Measurements from ENCODE around the gene CORO1C.

The CORO1C gene

GRCh38 chr12:108696111-108696995, 35.0 kb downstream of the CORO1C start:
- peak; percentile 84 for DNase-seq

DNA sequence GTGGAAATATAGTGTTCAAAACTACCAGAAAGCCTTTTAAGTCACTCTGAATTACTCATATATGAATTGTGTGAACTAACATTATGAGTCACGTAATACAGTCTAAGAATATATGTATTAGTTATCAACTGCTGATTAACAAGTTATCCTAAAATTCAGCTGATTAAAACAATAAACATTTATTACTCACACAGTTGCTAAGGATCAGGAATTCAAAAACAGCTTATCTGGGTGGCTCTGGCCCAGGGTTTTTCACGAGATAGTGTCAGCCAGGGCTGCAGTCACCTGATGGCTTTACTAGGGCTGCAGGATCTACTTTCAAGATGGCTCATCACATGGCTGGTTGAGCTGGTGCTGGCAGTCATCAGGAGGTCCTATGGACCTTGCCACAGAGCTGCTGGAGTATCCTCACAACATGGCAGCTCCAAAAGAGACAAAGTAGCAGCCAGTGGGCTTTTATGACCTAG, 36.5 kb downstream of the CORO1C start:
- peak; percentile 60 for DNase-seq

DNA sequence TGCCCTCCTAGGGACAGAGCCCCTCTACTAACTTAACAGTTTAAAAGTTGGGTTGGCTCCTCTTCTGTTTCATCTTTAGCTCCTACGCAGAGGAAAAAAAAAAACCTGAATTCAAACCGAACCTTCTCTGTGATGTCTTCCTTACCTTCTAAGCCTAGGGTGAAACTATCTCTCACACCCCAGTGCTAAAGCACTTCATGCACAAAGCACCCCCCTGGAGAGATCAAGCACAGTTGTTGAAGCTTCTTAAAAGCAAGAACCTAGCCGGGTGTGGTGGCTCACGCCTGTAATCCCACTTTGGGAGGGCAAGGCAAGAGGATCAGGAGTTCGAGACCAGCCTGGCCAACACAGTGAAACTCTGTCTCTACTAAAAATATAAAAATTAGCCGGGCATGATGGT, 37.6 kb downstream of the CORO1C start:
- no peak for DNase-seq

DNA sequence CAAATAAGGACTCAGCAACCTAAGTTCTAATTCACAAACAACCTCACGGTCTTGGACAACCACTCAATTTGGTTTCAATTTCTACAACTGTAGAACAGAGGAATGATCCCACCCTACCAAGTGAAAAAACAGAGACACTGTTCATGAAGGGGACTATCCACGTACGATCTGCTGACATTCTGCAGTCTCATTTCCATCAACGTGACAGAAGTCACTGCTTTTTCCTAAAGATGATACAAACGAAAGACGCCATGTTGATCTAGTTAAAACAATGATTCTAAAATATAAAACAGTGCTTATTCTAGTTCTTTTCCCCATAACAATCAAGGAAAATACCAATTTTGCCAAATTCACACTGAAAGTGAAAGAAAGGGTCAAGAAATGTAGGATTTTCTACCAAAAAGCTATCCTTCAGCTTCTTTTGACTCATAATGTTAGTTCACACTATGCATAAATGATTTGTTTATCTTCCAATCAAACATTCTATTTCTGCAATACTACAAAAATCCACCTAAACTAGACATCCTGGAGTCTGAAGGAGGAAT, 38.1 kb downstream of the CORO1C start:
- DNase-seq, result no peak

DNA sequence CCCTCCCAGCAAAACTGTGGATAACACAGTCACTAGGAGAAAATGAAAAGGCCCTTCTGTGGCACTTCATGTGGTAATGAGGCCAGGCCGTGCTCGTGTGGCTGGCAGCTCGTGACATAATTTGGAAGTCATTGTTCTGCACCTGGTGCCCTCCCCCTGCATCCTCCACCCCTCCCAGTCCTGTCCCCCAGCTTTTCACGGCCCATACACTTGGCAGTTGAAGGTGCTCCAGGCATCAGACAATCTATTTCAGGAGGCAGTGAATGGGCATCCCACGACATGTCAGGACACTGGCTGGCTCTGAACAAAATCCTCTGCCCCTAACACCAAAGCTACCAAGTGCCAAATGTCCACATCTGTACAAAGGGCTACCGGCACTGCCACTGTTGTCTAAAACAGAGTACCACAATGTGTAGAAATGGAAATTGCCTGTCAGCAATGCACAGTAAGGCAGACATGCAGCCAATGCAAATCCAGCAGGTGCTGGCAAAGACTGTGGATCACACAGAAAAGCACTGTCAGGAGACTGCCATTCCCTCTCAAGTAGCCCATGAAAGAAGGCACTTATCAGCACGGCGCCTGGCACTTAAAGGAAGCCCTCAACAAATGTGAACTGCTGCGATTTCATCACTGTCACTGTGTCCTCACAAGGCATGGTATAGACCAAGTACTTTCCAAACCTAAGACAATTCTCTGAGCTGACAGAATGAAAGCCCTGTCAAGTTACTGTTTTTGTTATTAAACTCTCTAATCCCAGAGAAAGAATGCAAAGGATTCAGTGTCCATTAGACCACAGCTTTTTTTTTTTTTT, 39.1 kb downstream of the CORO1C start:
- DNase-seq, result peak; percentile 67

GRCh38 chr12:108691175-108691997, 39.9 kb downstream of the CORO1C start:
- DNase-seq, result peak; percentile 96

DNA sequence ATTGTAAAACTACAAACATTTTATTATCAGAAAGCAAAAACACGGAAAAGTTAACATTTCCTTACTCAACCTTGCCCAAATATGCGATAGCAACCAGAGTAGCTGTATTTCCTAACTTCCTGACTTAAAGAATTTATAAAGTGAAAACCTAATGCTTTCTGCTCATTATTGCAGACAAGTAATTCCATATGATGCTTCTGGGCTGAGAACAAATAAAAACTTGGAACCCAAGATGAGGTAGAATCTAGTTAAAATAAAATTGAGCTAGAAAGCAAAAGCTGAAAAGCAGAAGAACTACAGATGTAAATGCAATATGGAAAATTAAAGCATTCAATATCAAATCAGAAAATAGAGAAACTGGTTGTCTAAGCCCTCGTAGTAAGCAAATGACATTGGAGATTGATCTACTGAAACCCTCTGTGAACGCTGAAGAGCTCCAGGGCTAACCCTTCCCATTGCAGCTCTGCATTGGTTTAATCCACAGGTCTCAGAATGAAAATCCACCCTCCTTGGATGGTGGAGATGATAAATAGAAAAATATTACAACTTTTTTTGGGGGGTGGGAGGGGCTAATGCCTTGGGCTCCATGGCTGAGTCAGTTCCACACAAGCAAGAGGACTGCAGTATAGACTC, 40.7 kb downstream of the CORO1C start:
- DNase-seq, result no peak

DNA sequence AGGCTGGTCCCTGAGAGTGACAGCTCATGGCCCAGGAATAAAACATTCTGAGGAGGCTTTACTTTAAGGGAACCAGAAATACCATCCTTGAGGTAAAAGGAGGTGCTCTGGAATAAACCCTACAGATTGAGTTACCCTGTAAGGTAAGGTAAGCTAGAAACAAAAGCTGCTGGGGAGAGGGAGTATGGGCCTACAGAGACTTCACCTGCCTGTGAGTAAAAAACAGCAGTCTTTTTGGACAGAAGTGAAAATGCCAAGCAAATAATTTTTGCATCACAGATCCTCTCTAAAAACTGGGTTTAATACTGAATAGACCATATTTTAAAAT, 41.2 kb downstream of the CORO1C start:
- no peak for DNase-seq

GRCh38 chr12:108689314-108690190, 41.8 kb downstream of the CORO1C start:
- peak; percentile 84 for DNase-seq

GRCh38 chr12:108686780-108687179, 44.5 kb downstream of the CORO1C start:
- DNase-seq, result peak; percentile 19

DNA sequence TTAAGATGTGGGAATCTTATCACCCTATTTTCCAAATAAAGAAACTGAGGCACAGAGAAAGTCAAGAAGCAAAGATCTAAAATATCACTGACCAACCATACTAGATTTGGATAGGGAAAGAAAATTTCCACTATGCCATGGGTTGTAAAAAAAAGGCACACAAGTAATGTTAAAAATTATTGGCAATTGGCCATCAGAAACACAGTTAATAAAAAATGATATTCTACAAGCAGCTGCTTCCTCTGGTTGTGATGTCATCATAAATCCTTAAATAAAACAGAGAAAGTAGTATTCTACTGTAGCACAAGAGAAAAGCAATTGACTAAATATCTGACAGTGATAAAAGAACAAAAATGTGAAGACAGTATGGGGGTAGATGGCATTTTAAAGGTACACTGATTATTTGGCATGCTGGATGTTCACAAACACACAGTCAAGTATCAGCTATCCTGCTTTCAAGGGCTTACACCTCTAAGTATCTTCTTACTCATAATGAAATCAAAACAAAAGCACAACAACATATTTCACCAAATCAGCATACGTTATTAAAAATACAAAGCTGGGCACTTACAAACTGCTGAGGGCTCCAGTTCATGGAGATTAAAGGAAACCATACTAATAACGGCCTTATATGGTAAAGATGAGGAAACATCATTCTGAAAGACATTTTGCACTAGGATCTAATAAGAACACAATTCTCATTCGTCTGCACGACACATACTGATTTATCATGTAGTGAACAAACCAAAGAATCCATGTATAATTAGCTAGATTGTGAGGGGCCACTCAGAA, 45.7 kb downstream of the CORO1C start:
- DNase-seq, result peak; percentile 17

GRCh38 chr12:108683906-108684556, 47.3 kb downstream of the CORO1C start:
- no peak for DNase-seq

GRCh38 chr12:108681317-108681716, 50.0 kb downstream of the CORO1C start:
- DNase-seq, result no peak

DNA sequence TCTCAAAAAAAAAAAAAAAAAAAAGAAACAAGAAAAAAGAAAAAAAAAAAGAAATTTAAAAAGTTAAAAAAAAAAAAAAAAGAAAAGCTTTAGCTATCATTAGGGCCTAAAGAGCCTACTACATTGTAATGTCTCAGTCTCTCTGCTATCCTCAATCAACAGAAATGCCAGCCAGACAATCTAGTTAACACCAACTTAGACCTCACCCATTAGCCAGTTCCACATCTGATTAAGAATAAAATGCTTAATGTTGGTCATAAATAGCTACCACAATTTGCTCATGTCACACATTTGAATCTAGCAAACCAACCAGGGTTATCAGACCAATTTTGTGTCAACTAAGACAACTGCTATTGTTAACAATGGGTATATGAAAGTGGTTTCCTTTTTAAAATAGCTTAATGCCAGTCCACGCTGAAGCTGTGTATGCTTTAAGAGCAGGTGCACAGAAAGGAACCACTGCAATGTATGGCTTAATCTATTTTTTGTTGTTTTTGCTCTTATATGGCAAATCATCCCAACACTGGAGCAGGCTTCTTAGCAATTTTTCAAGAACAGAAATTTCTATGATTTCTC, 52.1 kb downstream of the CORO1C start:
- no peak for DNase-seq

DNA sequence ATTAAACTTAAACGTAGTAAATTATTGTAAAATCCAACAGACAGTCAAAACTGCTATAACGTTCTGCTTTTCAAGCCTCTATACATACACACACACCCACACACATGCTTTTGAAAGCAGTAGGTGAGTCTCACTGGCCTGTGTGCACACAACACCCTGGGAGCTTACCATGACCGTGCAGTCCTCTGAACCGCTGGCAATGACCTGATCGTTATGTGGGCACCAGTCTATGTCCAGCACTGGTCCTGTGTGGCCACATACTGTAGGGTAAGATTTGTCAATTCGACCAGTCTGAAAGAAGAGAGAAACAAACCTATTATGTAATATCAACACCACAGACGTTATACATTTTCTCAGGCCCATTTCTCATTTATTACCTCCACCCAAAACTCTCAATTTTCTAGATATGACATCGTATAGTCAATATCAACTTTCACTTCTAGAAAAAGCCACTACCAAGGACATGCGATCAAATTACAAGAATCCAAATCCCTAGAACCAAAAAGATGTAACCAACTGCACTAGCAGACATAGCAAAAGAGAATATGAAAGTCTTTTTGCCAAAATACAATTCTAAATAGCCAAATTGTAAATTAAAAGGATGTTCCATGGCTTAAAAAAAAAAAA, 53.1 kb downstream of the CORO1C start:
- DNase-seq, result no peak

DNA sequence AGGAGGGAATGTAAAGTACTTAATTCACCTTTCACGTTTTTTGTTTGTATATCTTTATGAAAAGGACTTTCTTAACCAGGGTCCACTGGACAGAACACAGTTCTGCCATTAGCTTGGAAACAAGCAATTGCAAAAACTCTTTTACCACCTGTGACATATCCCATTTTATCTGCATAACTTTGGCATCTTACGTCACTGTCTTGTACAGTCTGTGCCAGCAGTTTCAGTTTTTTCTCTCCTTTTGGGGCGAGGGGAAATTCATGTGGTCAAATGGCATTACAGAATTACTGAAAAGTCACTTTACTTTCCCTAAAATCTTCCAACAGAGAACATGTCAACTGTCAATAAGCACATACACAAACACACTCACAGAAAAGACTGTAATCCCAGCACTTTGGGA, 53.9 kb downstream of the CORO1C start:
- DNase-seq, result no peak

DNA sequence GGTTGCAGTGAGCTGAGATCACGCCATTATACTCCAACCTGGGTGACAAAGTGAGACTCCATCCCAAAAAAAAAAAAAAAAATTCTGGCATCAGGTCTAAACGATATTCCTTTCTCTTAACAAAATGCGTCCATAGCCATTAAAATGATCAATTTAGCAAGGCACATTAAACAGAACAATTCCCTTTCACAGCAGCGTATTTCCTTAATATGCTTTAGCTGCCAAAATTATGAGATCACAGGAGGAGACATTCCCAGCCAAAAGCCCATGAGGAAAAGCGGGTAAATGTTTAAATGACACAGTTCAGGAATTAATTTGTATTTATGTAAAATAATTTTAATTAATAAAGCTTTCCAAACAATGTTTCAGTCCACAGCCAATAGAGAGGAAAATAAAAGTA, 54.6 kb downstream of the CORO1C start:
- no peak for DNase-seq

DNA sequence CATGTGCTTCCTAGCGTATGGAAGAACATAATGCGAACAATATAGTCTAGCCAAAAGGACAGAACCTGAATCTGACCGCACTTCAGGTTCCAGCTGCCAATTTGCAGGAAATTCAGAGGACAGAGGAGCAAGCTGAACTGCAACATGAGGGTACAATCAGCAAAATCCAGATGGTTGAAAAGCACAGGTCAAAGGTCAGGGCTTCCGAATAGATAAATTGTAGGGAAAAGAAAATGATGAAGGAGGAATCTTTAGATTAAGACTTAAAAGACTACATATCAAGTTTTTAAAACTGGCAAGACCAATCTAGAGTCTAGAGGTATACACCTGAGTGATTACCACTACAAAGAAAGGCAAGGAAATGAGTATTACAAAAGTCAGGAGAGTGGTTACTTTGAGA, 55.5 kb downstream of the CORO1C start:
- no peak for DNase-seq

- DNase-seq, result no peak
These were observed 59.3 kb downstream of the CORO1C start for GRCh38 chr12:108672054-108672453.
